ENCODE results near the gene ADRM1.

DNA sequence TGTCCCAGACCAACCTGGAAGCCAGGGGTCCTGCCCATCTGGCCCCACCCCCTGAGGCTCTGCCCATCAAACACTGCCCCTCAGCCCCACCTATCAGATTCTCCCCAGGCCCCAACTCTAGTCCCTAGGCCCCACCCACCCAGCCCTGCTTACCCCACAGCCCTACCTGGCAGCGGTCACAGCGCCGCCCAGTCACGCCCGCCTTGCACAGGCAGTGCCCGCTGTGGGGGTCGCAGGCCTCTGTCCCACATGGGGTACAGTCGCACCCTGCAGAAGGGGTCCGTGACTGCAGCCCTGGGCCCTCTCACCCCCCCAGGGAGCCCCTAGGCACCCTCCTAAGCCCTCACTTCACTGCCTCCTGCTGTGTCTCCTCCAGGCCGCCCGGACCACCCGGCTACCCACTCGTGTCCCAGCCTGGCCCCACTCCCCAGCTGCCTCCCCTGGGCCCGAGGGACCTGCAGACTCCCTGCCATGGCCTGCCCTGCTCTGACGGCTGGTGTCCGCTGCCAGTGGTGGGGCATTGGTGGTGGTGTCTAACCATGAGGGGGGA lies 19.8 kb downstream of the ADRM1 start:
- TF ChIP-seq, protein P1, sequence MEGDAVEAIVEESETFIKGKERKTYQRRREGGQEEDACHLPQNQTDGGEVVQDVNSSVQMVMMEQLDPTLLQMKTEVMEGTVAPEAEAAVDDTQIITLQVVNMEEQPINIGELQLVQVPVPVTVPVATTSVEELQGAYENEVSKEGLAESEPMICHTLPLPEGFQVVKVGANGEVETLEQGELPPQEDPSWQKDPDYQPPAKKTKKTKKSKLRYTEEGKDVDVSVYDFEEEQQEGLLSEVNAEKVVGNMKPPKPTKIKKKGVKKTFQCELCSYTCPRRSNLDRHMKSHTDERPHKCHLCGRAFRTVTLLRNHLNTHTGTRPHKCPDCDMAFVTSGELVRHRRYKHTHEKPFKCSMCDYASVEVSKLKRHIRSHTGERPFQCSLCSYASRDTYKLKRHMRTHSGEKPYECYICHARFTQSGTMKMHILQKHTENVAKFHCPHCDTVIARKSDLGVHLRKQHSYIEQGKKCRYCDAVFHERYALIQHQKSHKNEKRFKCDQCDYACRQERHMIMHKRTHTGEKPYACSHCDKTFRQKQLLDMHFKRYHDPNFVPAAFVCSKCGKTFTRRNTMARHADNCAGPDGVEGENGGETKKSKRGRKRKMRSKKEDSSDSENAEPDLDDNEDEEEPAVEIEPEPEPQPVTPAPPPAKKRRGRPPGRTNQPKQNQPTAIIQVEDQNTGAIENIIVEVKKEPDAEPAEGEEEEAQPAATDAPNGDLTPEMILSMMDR (IDR thresholded peaks at IDR 0.05; ENCODE audit: insufficient read depth, low read length, poor library complexity, severe bottlenecking): no peak
- no peak for TF ChIP-seq EZH2phosphoT487 (conservative IDR thresholded peaks at IDR 0.05; ENCODE audit: low read length)

Data from SU-DHL-6 (cell line).